ENCODE results near the gene HES1. TPM values are rescaled to one million over a fixed set of nuclear protein-coding genes. Genes with fewer than 3 reads are reported as not detected.
A peak's percentile ranks its signal among the peaks of the same experiment; 100 is the strongest.

Gene HES1
- total and polyA plus RNA-seq, 9 of the 15 experiments (the other 6 are each of a cell fraction or from before 2014, with no cell fraction given): 3.4 to 37.0 (median 19.3) TPM

DNA sequence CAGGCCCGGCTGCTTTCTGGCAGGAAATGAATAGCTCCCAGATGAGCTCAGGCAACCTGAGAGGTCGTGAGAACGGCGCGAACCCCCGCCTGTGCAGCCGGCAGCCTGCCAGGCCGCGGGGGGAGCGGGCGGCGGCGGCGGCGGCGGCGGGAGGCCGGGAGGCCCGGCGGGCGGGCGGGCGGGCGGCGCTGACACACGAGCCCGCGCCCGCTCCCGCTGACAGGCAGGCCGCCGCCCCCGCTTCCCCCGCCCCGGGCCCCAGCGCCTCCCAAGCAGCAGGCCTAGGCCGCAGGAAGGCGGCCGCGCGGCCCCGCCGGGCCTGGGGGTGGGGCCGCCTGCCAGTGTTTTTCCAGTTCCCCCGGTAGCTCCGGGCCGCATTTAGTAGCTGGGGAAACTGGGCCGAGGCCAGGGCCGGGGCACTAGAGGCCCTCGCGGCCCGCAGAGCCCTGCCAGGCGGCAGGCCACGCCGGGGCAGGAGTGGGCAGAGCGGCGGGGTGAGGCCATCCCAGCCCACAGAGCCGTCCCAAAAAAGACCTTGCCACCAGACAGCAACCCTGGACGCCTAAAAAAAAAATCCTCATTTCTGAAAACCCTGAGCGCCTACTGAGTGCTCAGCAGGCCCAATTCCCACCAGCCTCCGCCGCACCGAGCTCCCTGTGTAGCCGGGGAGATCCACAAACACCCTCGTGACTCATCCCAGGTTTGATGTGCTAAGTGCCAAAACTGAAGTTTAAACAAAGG lies 5.6 kb downstream of the HES1 start (continued):
- peak; percentile 44; the same call in 1 of the 2 replicates for TF ChIP-seq ZNF830 (CRISPR knock-in tag; IDR thresholded peaks at IDR 0.05)
- peak; percentile 29 for TF ChIP-seq PHF20 (IDR thresholded peaks at IDR 0.05; ENCODE audit: partially characterized antibody)
- no peak for TF ChIP-seq NFIX (CRISPR knock-in tag; IDR thresholded peaks at IDR 0.05; ENCODE audit: low read depth)
- TF ChIP-seq TOE1 (IDR thresholded peaks at IDR 0.05; ENCODE audit: borderline replicate concordance): peak; percentile 52; the same call in 1 of the 2 replicates
- no peak for TF ChIP-seq TOE1 (CRISPR knock-in tag; IDR thresholded peaks at IDR 0.05; ENCODE audit: borderline replicate concordance, low read depth)
- TF ChIP-seq, protein P1, sequence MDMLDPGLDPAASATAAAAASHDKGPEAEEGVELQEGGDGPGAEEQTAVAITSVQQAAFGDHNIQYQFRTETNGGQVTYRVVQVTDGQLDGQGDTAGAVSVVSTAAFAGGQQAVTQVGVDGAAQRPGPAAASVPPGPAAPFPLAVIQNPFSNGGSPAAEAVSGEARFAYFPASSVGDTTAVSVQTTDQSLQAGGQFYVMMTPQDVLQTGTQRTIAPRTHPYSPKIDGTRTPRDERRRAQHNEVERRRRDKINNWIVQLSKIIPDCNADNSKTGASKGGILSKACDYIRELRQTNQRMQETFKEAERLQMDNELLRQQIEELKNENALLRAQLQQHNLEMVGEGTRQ (CRISPR knock-in tag; IDR thresholded peaks at IDR 0.05): no peak
- TF ChIP-seq MECOM (CRISPR knock-in tag; IDR thresholded peaks at IDR 0.05): no peak
- TF ChIP-seq, protein P2, sequence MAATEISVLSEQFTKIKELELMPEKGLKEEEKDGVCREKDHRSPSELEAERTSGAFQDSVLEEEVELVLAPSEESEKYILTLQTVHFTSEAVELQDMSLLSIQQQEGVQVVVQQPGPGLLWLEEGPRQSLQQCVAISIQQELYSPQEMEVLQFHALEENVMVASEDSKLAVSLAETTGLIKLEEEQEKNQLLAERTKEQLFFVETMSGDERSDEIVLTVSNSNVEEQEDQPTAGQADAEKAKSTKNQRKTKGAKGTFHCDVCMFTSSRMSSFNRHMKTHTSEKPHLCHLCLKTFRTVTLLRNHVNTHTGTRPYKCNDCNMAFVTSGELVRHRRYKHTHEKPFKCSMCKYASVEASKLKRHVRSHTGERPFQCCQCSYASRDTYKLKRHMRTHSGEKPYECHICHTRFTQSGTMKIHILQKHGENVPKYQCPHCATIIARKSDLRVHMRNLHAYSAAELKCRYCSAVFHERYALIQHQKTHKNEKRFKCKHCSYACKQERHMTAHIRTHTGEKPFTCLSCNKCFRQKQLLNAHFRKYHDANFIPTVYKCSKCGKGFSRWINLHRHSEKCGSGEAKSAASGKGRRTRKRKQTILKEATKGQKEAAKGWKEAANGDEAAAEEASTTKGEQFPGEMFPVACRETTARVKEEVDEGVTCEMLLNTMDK (IDR thresholded peaks at IDR 0.05; ENCODE audit: borderline replicate concordance, insufficient read depth, low read depth, low read length, poor library complexity, severe bottlenecking): no peak
- TF ChIP-seq, protein P3, sequence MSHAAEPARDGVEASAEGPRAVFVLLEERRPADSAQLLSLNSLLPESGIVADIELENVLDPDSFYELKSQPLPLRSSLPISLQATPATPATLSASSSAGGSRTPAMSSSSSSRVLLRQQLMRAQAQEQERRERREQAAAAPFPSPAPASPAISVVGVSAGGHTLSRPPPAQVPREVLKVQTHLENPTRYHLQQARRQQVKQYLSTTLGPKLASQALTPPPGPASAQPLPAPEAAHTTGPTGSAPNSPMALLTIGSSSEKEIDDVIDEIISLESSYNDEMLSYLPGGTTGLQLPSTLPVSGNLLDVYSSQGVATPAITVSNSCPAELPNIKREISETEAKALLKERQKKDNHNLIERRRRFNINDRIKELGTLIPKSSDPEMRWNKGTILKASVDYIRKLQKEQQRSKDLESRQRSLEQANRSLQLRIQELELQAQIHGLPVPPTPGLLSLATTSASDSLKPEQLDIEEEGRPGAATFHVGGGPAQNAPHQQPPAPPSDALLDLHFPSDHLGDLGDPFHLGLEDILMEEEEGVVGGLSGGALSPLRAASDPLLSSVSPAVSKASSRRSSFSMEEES (CRISPR knock-in tag; IDR thresholded peaks at IDR 0.05): peak; percentile 54
- peak; percentile 17; the same call in 1 of the 2 replicates for TF ChIP-seq ZBTB7A (IDR thresholded peaks at IDR 0.05; ENCODE audit: borderline replicate concordance, control insufficient read depth, low read depth, low read length)
- TF ChIP-seq JUND (IDR thresholded peaks at IDR 0.05; ENCODE audit: borderline replicate concordance, low read depth, low read length): 0 out of 2 replicates have a peak, but pooled peaks have one; percentile 21
- TF ChIP-seq JUND (tag; IDR thresholded peaks at IDR 0.05; ENCODE audit: borderline replicate concordance, low read depth, low read length): 0 out of 3 replicates have a peak, but pooled peaks have one; percentile 49
- TF ChIP-seq POLR3A (IDR thresholded peaks at IDR 0.05; ENCODE audit: borderline replicate concordance, extremely low read depth, insufficient read depth, insufficient read length): no peak
- no peak for TF ChIP-seq POLR2H (tag; IDR thresholded peaks at IDR 0.05; ENCODE audit: low read depth)
- TF ChIP-seq ARID1B (IDR thresholded peaks at IDR 0.05): peak; percentile 52
- TF ChIP-seq, protein P4, sequence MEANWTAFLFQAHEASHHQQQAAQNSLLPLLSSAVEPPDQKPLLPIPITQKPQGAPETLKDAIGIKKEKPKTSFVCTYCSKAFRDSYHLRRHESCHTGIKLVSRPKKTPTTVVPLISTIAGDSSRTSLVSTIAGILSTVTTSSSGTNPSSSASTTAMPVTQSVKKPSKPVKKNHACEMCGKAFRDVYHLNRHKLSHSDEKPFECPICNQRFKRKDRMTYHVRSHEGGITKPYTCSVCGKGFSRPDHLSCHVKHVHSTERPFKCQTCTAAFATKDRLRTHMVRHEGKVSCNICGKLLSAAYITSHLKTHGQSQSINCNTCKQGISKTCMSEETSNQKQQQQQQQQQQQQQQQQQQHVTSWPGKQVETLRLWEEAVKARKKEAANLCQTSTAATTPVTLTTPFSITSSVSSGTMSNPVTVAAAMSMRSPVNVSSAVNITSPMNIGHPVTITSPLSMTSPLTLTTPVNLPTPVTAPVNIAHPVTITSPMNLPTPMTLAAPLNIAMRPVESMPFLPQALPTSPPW (CRISPR knock-in tag; IDR thresholded peaks at IDR 0.05): peak; percentile 99
- no peak for TF ChIP-seq NCOA2 (IDR thresholded peaks at IDR 0.05; ENCODE audit: partially characterized antibody in 2 of 2)
- no peak for TF ChIP-seq HDAC1 (IDR thresholded peaks at IDR 0.05)
- no peak for TF ChIP-seq TAF15 (IDR thresholded peaks at IDR 0.05; ENCODE audit: low read depth, low read length)
- peak; percentile 61; the same call in 1 of the 2 replicates for TF ChIP-seq L3MBTL2 (IDR thresholded peaks at IDR 0.05)
- TF ChIP-seq BHLHE40 (IDR thresholded peaks at IDR 0.05; ENCODE audit: low read length): 0 out of 2 replicates have a peak, but pooled peaks have one; percentile 8
